ENCODE data around the gene EPB41.
A peak's percentile ranks its signal among the peaks of the same experiment; 100 is the strongest.
"Not testable (repeated sequence)": the region's sequence is repeated elsewhere in the genome, so short reads cannot be mapped to it uniquely, and the experiment has no call there.

Gene EPB41

GRCh38 chr1:29117381-29117780 lies 203.0 kb downstream of the EPB41 start:
- DNase-seq, result no peak
- in situ Hi-C loops (cut with HindIII; ENCODE audit: low pct_ligation_motif_present, low pct_unique_long_range_greater_than_20kb, low sequenced_read_pairs), result no loop called here

DNA sequence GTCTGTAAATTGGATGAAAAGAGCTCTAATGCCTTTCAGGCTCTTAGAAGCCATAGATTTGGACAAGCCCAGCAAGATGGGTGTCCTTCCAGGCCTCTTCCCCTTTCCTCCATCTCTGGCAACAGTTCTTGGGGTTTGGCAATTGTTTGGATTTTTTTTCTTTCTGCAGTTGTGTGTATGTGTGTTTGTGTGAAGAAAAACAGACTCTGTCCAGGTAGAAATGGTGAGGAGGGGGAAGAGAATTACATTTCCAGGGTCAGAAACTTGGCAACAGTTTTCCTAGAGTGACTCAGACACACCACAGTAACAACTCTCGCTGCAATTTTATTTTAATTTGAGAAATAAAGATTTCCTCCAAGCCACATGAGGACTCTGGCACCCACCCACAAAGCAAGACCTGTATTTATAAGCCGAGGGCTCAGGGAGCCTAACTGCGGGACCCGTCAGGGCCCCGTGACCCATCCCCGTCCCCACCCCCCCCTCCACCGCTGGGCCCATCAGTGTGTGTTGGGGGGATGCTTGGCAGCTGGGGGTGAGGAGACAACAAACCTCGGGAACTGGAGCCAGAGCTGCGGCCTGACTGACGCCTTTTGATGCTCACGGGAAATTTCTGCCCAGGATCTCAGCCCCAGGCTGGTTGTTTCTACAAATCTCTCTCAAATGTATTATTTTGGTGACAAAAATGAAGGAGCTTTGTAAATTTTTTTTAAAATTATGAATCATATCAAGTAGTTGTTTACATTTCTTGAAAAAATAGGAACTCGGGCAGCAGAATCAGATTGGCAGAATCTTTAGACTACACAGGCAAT lies 205.0 kb downstream of the EPB41 start:
- in situ Hi-C loops (cut with HindIII; ENCODE audit: low pct_ligation_motif_present, low pct_unique_long_range_greater_than_20kb, low sequenced_read_pairs), result no loop called here
- no peak for DNase-seq

DNA sequence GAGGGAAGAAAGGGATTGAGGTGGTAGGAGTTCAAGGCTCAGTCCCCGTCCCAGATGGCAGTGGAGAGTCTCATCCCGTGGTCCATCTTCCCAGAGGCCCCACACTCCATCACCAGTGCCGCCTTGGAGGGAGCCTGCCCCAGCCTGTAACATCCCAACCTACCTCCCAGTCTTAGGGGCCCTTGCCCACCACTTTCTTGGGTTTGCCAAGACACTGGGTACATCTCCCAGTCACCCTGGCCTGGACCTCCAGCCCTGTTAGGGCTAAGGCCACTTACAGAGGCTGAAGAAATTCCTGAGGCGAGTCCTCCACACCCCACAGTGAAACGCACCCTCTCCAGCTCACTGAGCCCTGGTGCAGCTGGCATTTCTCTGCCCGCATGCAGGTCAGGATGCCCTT lies 206.0 kb downstream of the EPB41 start:
- DNase-seq, result no peak
- in situ Hi-C loops (cut with HindIII; ENCODE audit: low pct_ligation_motif_present, low pct_unique_long_range_greater_than_20kb, low sequenced_read_pairs), result no loop called here

- in situ Hi-C loops (cut with HindIII; ENCODE audit: low pct_ligation_motif_present, low pct_unique_long_range_greater_than_20kb, low sequenced_read_pairs), result no loop called here
- DNase-seq, result no peak
These were observed 206.6 kb downstream of the EPB41 start for GRCh38 chr1:29120947-29121485.

DNA sequence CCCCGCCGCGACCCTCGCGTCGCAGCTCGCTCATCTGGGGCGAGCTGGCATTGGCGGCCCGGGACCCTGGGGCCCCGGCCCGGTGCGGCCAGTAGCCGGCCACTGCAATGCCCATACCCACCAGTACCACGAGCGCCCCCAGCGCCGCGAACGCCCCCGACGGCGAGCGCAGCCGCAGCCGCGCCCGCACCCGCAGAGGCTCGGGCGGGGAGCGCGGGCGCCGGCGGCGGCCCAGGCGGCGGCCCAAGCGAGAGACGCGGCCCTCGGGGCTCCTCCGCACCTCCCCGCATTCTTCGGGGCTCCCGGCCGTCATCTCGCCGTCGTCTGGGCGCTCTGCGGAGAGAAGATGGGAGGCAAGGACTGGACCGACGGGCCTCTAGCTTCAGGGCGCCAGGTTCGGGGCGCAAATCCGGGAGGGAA lies 207.2 kb downstream of the EPB41 start:
- DNase-seq, result no peak
- in situ Hi-C loops (cut with HindIII; ENCODE audit: low pct_ligation_motif_present, low pct_unique_long_range_greater_than_20kb, low sequenced_read_pairs), result no loop called here

DNA sequence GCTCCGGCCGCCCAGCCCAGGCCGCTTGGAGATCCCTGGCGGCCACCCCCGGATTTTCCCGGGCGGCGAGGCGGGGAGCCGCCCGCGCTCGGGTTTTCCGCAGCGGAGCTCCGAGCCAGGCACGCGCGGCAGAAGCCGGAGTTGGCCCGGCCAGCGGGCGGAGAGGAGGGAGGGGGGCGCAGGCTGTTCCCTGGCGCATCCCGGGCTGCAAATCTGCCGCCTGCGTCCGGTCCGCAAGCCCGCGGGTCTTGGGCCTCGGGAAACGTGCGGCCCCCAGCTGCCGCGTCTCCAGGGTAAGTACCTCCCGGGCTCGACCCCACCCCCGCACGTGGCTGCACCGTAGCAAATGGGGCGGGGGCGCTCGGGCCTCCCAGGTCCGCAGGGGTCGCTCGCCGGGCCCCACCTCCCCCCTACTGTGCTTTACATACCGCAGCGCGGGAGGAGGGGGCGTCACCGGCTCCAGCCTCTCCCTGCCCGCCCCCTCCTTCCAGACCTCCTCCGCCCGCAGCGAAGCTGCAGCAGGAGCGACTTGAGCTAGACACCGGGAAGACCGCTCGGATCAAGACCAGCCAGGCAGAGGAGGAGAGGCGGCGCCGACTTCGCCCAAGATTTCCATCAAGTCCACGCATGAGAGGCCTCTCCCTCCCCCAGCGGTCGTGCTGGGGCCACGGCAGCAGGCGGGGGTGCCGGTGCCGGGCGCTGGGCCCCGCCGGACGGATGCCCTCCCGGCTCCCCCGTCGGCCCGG lies 207.7 kb downstream of the EPB41 start:
- in situ Hi-C loops (cut with HindIII; ENCODE audit: low pct_ligation_motif_present, low pct_unique_long_range_greater_than_20kb, low sequenced_read_pairs), result no loop called here
- DNase-seq, result no peak

DNA sequence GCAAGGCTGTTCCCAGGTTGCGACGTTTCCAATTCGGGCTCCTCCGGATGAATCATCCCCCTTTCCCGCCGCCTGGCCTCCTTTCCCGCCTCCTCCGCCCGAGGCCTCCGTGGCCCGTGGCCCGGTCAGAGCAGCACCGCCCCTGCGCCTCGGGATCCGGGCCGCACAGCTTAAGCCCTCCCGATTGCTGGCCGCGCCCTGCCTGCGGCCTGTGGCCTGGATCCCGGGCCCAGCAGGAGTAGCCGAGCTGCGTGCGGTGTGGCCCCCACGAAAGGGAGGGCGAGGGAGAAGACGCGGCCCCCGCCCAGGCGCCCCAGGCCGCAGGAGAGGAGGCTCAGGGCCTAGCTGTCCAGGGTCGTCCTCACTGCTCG lies 208.3 kb downstream of the EPB41 start:
- DNase-seq, result peak; percentile 66
- in situ Hi-C loops (cut with HindIII; ENCODE audit: low pct_ligation_motif_present, low pct_unique_long_range_greater_than_20kb, low sequenced_read_pairs), result no loop called here

- peak; percentile 27 for DNase-seq
- in situ Hi-C loops (cut with HindIII; ENCODE audit: low pct_ligation_motif_present, low pct_unique_long_range_greater_than_20kb, low sequenced_read_pairs), result no loop called here
These were observed 208.9 kb downstream of the EPB41 start for GRCh38 chr1:29123053-29123886.

GRCh38 chr1:29123887-29124365 lies 209.6 kb downstream of the EPB41 start, which contains the start of gene TMEM200B:
Gene TMEM200B (minus strand): TSS chr1:29123903. CDS start chr1:29121828, 2,075 bp downstream.
- in situ Hi-C loops (cut with HindIII; ENCODE audit: low pct_ligation_motif_present, low pct_unique_long_range_greater_than_20kb, low sequenced_read_pairs), result no loop called here
- peak; percentile 32 for DNase-seq

DNA sequence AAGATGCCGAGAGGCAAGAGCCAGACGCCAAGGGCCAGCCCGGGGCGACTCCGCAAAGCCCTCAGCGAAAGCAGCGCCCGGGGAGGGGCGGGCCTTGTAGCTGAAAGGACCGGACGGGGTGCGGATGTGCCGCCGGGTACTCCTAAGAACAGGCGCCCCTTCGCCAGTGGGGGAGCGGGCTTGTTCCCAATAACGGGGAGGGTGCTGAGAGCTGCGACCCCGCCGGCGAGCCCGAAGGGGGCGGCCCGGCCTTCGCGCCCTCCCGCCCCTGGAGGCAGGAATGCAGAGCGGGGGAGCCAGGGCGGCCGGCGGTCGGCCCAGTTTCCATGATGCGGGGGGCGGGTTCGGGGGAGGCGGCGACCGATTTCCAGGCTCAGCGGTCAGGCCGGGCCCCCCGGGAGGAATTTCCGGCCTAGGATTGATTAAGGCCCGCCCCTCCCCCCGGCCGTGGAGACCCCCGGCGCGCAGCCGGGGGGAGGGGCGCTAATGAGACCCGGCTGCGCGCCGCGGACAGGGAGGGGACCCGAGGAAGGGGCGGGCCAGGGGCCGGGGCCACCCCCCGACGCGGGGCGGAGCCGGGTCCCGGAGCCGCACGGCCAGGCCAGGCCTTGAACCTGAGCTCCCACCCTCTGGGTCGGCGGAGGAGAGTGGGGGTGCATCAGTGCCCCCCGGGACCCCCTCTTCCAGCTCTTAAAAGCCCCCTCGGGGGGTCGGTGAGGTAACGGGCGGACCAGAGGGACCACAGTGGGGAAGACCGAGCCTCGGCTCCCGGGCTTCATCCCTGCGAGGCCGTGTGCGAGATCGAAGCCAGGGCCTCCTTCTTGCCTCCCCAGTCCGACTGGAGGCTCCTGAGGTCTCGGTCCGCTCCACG lies 210.2 kb downstream of the EPB41 start:
- DNase-seq, result peak; percentile 69
- in situ Hi-C loops (cut with HindIII; ENCODE audit: low pct_ligation_motif_present, low pct_unique_long_range_greater_than_20kb, low sequenced_read_pairs), result no loop called here

GRCh38 chr1:29125237-29125641 lies 210.9 kb downstream of the EPB41 start:
- no peak for DNase-seq
- in situ Hi-C loops (cut with HindIII; ENCODE audit: low pct_ligation_motif_present, low pct_unique_long_range_greater_than_20kb, low sequenced_read_pairs), result no loop called here

GRCh38 chr1:29125788-29126187 lies 211.4 kb downstream of the EPB41 start:
- no peak for DNase-seq
- in situ Hi-C loops (cut with HindIII; ENCODE audit: low pct_ligation_motif_present, low pct_unique_long_range_greater_than_20kb, low sequenced_read_pairs), result no loop called here

DNA sequence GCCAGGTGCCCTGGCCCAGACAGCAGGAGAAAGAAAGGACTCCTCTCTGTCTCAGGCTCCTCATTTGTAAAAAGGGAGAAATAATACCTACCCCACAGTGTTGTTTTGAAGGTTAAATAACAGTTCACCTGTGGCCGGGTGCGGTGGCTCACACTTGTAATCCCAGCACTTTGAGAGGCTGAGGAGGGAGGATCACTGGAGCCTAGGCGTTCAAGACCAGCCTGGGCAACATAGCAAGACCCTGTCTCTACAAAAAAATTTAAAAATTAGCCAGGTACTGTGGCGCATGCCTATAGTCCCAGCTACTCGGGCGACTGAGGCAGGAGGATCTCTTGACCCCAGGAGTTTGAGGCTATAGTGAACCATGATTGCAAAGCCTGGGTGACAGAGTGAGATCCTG lies 211.8 kb downstream of the EPB41 start:
- in situ Hi-C loops (cut with HindIII; ENCODE audit: low pct_ligation_motif_present, low pct_unique_long_range_greater_than_20kb, low sequenced_read_pairs), result no loop called here
- DNase-seq, result no peak

DNA sequence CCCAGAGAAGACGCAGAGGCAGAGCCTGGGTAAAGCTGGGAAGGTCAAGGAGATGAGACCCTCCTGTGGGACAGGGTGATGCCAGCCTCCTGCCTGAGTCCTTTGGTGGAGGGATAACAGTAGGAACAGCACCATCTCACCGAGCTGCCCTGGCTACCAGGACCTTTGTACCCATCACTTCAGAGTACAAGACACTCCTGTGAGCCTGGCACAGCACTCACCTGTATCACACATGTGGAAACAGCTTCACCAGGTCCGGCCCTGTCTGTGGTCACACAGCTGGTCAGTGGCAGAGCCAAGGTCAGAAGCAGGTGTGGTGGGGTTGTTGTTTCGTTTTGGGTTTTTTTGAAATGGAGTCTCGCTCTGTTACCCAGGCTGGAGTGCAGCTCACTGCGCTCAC lies 214.4 kb downstream of the EPB41 start:
- no peak for DNase-seq
- in situ Hi-C loops (cut with HindIII; ENCODE audit: low pct_ligation_motif_present, low pct_unique_long_range_greater_than_20kb, low sequenced_read_pairs), result no loop called here

- in situ Hi-C loops (cut with HindIII; ENCODE audit: low pct_ligation_motif_present, low pct_unique_long_range_greater_than_20kb, low sequenced_read_pairs), result no loop called here
- no peak for DNase-seq
These were observed 215.5 kb downstream of the EPB41 start for GRCh38 chr1:29129916-29130315.

DNA sequence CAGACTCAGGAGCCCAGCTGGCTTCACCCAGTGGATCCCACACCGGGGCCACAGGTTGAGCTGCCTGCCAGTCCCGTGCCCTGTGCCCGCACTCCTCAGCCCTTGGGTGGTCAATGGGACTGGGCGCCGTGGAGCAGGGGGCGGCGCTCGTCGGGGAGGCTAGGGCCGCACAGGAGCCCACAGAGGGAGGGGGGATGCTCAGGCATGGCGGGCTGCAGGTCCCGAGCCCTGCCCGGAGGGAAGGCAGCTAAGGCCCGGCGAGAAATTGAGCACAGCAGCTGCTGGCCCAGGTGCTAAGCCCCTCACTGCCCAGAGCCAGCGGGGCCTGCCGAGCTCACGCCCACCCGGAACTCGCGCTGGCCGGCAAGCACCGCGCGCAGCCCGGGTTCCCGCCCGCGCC lies 216.7 kb downstream of the EPB41 start:
- in situ Hi-C loops (cut with HindIII; ENCODE audit: low pct_ligation_motif_present, low pct_unique_long_range_greater_than_20kb, low sequenced_read_pairs); DNase-seq: not testable (repeated sequence)

DNA sequence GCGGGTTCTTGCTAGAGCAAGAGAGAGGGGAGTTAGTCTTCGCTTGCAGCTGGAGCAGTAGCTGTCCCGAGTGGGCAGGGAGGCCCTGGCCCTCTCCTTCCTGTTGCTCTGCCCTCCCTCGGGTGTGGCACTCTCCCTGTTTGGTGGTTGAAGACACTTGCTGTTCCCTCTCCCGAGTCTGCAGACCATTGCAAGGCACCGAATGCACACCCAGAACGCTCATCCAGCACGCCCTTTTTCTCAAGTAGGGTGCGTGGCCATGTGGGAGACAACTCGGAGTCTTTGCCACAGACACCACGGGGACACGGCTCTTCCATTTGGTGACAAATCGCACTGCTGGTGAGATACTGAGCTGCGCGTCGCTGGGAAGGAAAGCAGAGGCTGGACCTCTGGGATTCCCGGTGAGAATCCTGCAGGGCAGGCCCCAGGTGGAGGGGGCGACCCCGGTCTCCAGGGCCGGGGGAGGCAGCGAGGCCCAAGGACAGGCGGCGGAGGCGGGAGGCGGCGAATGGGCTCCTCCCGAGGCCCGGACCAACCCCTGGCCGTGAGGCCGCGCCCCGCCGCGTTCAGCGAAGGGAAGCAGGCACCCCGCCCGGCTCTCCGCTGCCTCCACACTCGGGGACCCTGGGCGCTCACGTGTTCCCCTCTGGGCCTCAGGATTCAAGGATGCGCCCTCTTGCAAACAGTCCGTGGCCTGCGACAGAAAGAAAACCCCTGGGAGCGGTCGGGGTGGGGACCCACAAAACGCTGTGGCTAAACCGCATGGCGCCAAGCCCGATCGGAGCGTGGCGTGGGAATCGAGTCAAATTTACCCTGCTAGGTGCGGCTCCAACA lies 219.7 kb downstream of the EPB41 start:
- DNase-seq, result no peak
- in situ Hi-C loops (cut with HindIII; ENCODE audit: low pct_ligation_motif_present, low pct_unique_long_range_greater_than_20kb, low sequenced_read_pairs), result no loop called here

All from ACHN (cell line).